Measurements from ENCODE around the gene C16orf87. TPM values are rescaled to one million over a fixed set of nuclear protein-coding genes. Genes with fewer than 3 reads are reported as not detected.

C16orf87 gene
- total RNA-seq, 1 experiment from 2014 or later: 22.5 TPM

GRCh38 chr16:46862555-46863447 is 31.8 kb upstream of the C16orf87 start:
- ChIA-PET CTCF (interaction anchor here (0.7 to 4.0 kb wide), 3 partner anchors 9 to 189 kb away, joined by 5 to 26 read pairs (median 6); no protein-coding TSS in a partner anchor), POLR2A (no interaction called here)
- H3K36me3 Mint-ChIP-seq: peaks cover 5% of the 10 kb centered on the region; the same call in 1 of the 2 replicates
- H3K9me3 Mint-ChIP-seq: peaks cover 13% of the 10 kb centered on the region
- DNase-seq (ENCODE audit: low spot score) (no peak), ATAC-seq (no peak)
- no peak overlapping the region for H3K27ac Mint-ChIP-seq
- no peak for TF ChIP-seq USF1 (CRISPR knock-in tag; IDR thresholded peaks at IDR 0.05)
- TF ChIP-seq EMX1 (CRISPR knock-in tag; IDR thresholded peaks at IDR 0.05): no peak
- no peak for TF ChIP-seq ZNF219 (CRISPR knock-in tag; IDR thresholded peaks at IDR 0.05; ENCODE audit: borderline replicate concordance)
- TF ChIP-seq GABPB1 (CRISPR knock-in tag; IDR thresholded peaks at IDR 0.05): no peak
- TF ChIP-seq STAT6 (CRISPR knock-in tag; conservative IDR thresholded peaks at IDR 0.05; ENCODE audit: low read depth): no peak
- no peak for TF ChIP-seq ZNF532 (CRISPR knock-in tag; IDR thresholded peaks at IDR 0.05; ENCODE audit: borderline replicate concordance)
- TF ChIP-seq MYBL2 (CRISPR knock-in tag; IDR thresholded peaks at IDR 0.05): no peak
- no peak for TF ChIP-seq ZNF281 (CRISPR knock-in tag; IDR thresholded peaks at IDR 0.05)
- no peak for TF ChIP-seq CDX4 (CRISPR knock-in tag; IDR thresholded peaks at IDR 0.05; ENCODE audit: borderline replicate concordance)
- TF ChIP-seq SOX15 (CRISPR knock-in tag; IDR thresholded peaks at IDR 0.05): no peak
- no peak for TF ChIP-seq GTF2I (CRISPR knock-in tag; conservative IDR thresholded peaks at IDR 0.05)
- TF ChIP-seq ZNF671 (CRISPR knock-in tag; IDR thresholded peaks at IDR 0.05): no peak
- no peak for TF ChIP-seq E2F5 (CRISPR knock-in tag; IDR thresholded peaks at IDR 0.05)
- no peak for TF ChIP-seq MAX (CRISPR knock-in tag; IDR thresholded peaks at IDR 0.05)
- no peaks in the 10 kb centered on the region for H3K27me3 Mint-ChIP-seq (ENCODE audit: low read depth)
- H3K4me3 Mint-ChIP-seq: no peak overlapping the region
- H3K4me1 Mint-ChIP-seq: peaks cover 14% of the 10 kb centered on the region
